Ectodermal cell (in vitro differentiated cells): ENCODE data around the gene KRTAP4-11. TPM values are rescaled to one million over a fixed set of nuclear protein-coding genes. Genes with fewer than 3 reads are reported as not detected.
"Not testable (repeated sequence)": the region's sequence is repeated elsewhere in the genome, so short reads cannot be mapped to it uniquely, and the experiment has no call there.

ENCODE experiments used
- H3K27ac ChIP-seq: 2 replicates; pipeline ENCODE4 v1.7.0; 2013; ENCODE audit warnings: mild to moderate bottlenecking, low read depth, low read length; ENCODE audit not compliant: insufficient read depth, poor library complexity, severe bottlenecking
- H3K27me3 ChIP-seq: 2 replicates; pipeline ENCODE4 v1.7.0; 2013; ENCODE audit warnings: mild to moderate bottlenecking, low read length; ENCODE audit not compliant: insufficient read depth, control insufficient read depth, poor library complexity, severe bottlenecking
- H3K36me3 ChIP-seq: one replicate; pipeline ENCODE4 v1.7.0; 2013; ENCODE audit warnings: low read length; ENCODE audit not compliant: control insufficient read depth, insufficient read depth
- H3K4me1 ChIP-seq: one replicate; pipeline ENCODE4 v1.7.0; 2013; ENCODE audit warnings: low read length; ENCODE audit not compliant: control insufficient read depth, insufficient read depth
- H3K4me3 ChIP-seq: 2 replicates; pipeline ENCODE4 v1.7.0; 2013; ENCODE audit warnings: low read depth, low read length, control low read depth; ENCODE audit not compliant: insufficient read depth
- H3K9me3 ChIP-seq: 2 replicates; pipeline ENCODE4 v1.7.0; 2013; ENCODE audit warnings: mild to moderate bottlenecking, low read length, moderate library complexity; ENCODE audit not compliant: control insufficient read depth
- WGBS, 2 experiments: methylation state at CpG; one replicate each; pipeline ENCODE4 v1.1.7; 2013; ENCODE audit warnings: missing lambda C conversion rate in 2 of 2; 5-methylcytosine and 5-hydroxymethylcytosine counted together
- polyA plus RNA-seq, 4 experiments: library from polyadenylated mRNA; stranded (reverse); fragments of 50-300 nt; gene quantifications; one replicate each; pipeline ENCODE4 v1.2.3, GENCODE V29; 2013

Gene KRTAP4-11
- polyA plus RNA-seq (2013, experiment 1 of 4): not detected
- polyA plus RNA-seq (2013, experiment 2 of 4): not detected
- not detected for polyA plus RNA-seq (2013, experiment 3 of 4)
- polyA plus RNA-seq (2013, experiment 4 of 4): not detected

GRCh38 chr17:41117846-41118386, at the start of gene KRTAP4-11:
TSS of gene KRTAP4-11 (minus strand) at chr17:41118373. CDS start at chr17:41118315, 58 bp downstream.
- H3K9me3 ChIP-seq, H3K36me3 ChIP-seq, H3K4me1 ChIP-seq, H3K27ac ChIP-seq, H3K27me3 ChIP-seq, H3K4me3 ChIP-seq: not testable (repeated sequence)
- WGBS, 2 experiments: 84 to 86% methylated on average over 10 of the region's 10 CpGs

DNA sequence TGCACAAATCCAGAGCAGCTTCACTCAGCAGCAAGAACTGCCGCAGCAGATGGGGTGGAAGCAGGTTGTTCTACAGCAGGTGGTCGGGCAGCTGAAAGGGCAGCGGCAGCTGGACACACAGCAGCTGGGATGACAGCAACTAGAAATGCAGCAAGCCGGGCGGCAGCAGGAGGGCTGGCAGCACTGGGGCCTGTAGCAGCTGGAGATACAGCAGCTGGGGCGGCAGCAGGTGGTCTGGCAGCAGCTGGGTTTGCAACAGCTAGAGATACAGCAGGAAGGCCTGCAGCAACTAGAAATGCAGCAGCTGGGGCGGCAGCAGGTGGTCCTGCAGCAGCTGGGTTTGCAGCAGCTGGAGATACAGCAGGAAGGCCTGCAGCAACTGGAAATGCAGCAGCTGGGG, 49.4 kb upstream of the KRTAP4-11 start:
- H3K9me3 ChIP-seq: no peaks in the 10 kb centered on the region
- H3K27ac ChIP-seq: no peak overlapping the region
- WGBS, 2 experiments: 85 to 87% methylated on average over 7 of the region's 7 CpGs
- no peak overlapping the region for H3K4me3 ChIP-seq
- H3K27me3 ChIP-seq: no peaks in the 10 kb centered on the region
- H3K36me3 ChIP-seq: no peaks in the 10 kb centered on the region
- no peaks in the 10 kb centered on the region for H3K4me1 ChIP-seq

DNA sequence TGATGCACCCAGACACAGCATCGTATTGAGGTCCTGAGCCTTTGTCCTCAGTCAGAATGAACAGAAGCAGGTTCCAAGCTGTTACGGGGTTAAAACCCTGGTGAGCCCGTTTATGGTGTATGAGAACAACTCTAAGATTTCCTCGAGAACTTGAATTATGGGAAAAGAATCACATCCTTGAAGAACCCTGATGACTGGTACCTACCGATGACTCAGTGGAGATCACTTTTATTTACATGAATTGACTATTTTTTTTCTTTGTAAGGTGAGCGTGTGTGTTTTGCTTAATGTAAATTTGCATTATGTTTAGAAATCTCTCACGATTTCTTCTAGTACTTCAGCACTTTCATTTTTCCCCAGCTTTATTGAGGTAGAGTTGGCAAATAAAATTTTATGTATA, 45.7 kb upstream of the KRTAP4-11 start:
- H3K27ac ChIP-seq: no peak overlapping the region
- H3K4me1 ChIP-seq: no peaks in the 10 kb centered on the region
- 92 to 93% methylated on average over 5 to 7 of the region's 7 CpGs for WGBS, 2 experiments
- no peak overlapping the region for H3K4me3 ChIP-seq
- no peaks in the 10 kb centered on the region for H3K27me3 ChIP-seq
- H3K9me3 ChIP-seq: no peaks in the 10 kb centered on the region
- H3K36me3 ChIP-seq: no peaks in the 10 kb centered on the region

DNA sequence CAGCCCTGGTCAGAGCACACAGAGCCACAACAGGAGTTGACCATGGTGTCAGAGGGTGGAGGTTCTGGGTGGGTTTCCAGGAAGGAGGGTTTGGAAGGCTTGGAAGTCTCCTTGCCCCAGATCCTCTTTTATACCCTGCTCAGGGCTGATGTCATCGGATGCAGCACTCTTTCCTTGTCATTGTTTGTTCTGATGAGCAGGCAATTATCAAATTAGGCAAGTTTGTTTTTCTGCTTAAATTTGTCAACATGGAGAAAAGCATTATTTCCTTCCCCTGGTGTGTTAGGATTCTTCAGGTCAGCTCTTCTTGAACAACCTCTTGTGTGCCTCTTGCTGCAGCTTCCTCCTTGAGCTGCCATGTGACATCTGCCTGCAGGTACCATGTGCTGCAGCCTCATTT, 42.5 kb upstream of the KRTAP4-11 start, which contains the start of gene KRTAP4-4:
KRTAP4-4 (minus strand) TSS at position 101 of the 400 bp plus-strand sequence; CDS start at position 44, 57 bp downstream.
- H3K36me3 ChIP-seq: no peaks in the 10 kb centered on the region
- no peak within 1 kb of the TSS for H3K27ac ChIP-seq
- no peak within 1 kb of the TSS for H3K4me3 ChIP-seq
- no peaks in the 10 kb centered on the region for H3K27me3 ChIP-seq
- H3K4me1 ChIP-seq: no peaks in the 10 kb centered on the region
- H3K9me3 ChIP-seq: no peaks in the 10 kb centered on the region
- 83 to 97% methylated on average over 1 of the region's 1 CpG for WGBS, 2 experiments

- H3K27ac ChIP-seq, H3K4me3 ChIP-seq, H3K27me3 ChIP-seq, H3K9me3 ChIP-seq, H3K36me3 ChIP-seq, H3K4me1 ChIP-seq: not testable (repeated sequence)
- 91 to 92% methylated on average over 3 of the region's 3 CpGs for WGBS, 2 experiments
Measured at GRCh38 chr17:41160190-41160589, 42.0 kb upstream of the KRTAP4-11 start.

- WGBS, 2 experiments: 75 to 82% methylated on average over 2 of the region's 2 CpGs
Measured at GRCh38 chr17:41153856-41154255, 35.7 kb upstream of the KRTAP4-11 start.

GRCh38 chr17:41151525-41151924, 33.4 kb upstream of the KRTAP4-11 start:
- 80 to 88% methylated on average over 2 of the region's 2 CpGs for WGBS, 2 experiments
- Histone ChIP-seq H3K27ac (no peak overlapping the region), H3K4me3 (no peak overlapping the region), H3K36me3 (no peaks in the 10 kb centered on the region), H3K9me3 (no peaks in the 10 kb centered on the region), H3K27me3 (no peaks in the 10 kb centered on the region), H3K4me1 (no peaks in the 10 kb centered on the region)

More at GRCh38 chr17:41153856-41154255, 35.7 kb upstream of the KRTAP4-11 start:
- no peak overlapping the region for H3K4me3 ChIP-seq
- no peaks in the 10 kb centered on the region for H3K27me3 ChIP-seq
- H3K36me3 ChIP-seq: no peaks in the 10 kb centered on the region
- no peaks in the 10 kb centered on the region for H3K4me1 ChIP-seq
- no peaks in the 10 kb centered on the region for H3K9me3 ChIP-seq
- H3K27ac ChIP-seq: no peak overlapping the region

- no peaks in the 10 kb centered on the region for H3K36me3 ChIP-seq
- no peak overlapping the region for H3K27ac ChIP-seq
- no peaks in the 10 kb centered on the region for H3K4me1 ChIP-seq
- H3K4me3 ChIP-seq: no peak overlapping the region
- 94% methylated on average over 4 of the region's 4 CpGs for WGBS, 2 experiments
- no peaks in the 10 kb centered on the region for H3K9me3 ChIP-seq
- H3K27me3 ChIP-seq: no peaks in the 10 kb centered on the region
Measured at GRCh38 chr17:41150026-41150425, 31.9 kb upstream of the KRTAP4-11 start.

DNA sequence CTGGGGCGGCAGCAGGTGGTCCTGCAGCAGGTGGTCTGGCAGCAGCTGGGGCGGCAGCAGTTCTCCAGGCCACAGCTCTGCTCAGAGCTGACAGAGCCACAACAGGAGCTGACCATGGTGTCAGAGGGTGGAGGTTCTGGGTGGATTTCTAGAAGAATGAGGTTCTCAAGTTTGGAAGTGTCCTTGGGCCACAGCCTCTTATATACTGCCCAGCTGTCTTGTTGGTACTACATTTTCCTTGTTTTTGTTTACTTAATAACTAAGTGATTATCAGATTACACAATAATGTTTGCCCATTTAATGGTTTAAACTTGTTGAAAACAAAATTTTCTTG, 31.4 kb upstream of the KRTAP4-11 start, which contains the start of gene KRTAP4-5:
KRTAP4-5 (minus strand) TSS at position 174 of the 334 bp plus-strand sequence; CDS start at position 116, 58 bp downstream.
- H3K27me3 ChIP-seq: no peaks in the 10 kb centered on the region
- no peaks in the 10 kb centered on the region for H3K9me3 ChIP-seq
- no peaks in the 10 kb centered on the region for H3K36me3 ChIP-seq
- no peak within 1 kb of the TSS for H3K27ac ChIP-seq
- no peaks in the 10 kb centered on the region for H3K4me1 ChIP-seq
- 57 to 61% methylated on average over 2 of the region's 2 CpGs for WGBS, 2 experiments
- H3K4me3 ChIP-seq: no peak within 1 kb of the TSS

GRCh38 chr17:41148971-41149651, 30.9 kb upstream of the KRTAP4-11 start:
- 86% methylated on average over 10 of the region's 10 CpGs for WGBS, 2 experiments
- not testable (repeated sequence) for H3K36me3 ChIP-seq, H3K4me1 ChIP-seq, H3K4me3 ChIP-seq, H3K27me3 ChIP-seq, H3K9me3 ChIP-seq, H3K27ac ChIP-seq
